OCI-LY7 (cell line): ENCODE results near the gene UCN.

Source experiments
- CTCF ChIP-seq: fragments of 200-600 bp; sonication (generic); conservative IDR thresholded peaks from 2 replicates; pipeline ENCODE4 v1.5.1; 2014; ENCODE audit warnings: mild to moderate bottlenecking, antibody characterized with exemption, low read length, moderate library complexity, mixed read lengths
- EZH2phosphoT487 ChIP-seq: fragments of 200-600 bp; sonication (generic); IDR thresholded peaks from 2 replicates; pipeline ENCODE4 v1.6.1; 2018; ENCODE audit warnings: low read depth, borderline replicate concordance, mild to moderate bottlenecking, mixed run types, antibody characterized with exemption, low read length, moderate library complexity, mixed read lengths

- TF ChIP-seq CTCF (no peak), EZH2phosphoT487 (no peak)
Observed at GRCh38 chr2:27324720-27325119, 16.5 kb upstream of the UCN start.
